NCI-H774 (cell line): ENCODE measurements around the gene BCL2L13.

ENCODE experiments used
- DNase-seq: peaks from one replicate; lab custom pipeline; 2025; lab: John Stamatoyannopoulos, UW

BCL2L13 gene

DNA sequence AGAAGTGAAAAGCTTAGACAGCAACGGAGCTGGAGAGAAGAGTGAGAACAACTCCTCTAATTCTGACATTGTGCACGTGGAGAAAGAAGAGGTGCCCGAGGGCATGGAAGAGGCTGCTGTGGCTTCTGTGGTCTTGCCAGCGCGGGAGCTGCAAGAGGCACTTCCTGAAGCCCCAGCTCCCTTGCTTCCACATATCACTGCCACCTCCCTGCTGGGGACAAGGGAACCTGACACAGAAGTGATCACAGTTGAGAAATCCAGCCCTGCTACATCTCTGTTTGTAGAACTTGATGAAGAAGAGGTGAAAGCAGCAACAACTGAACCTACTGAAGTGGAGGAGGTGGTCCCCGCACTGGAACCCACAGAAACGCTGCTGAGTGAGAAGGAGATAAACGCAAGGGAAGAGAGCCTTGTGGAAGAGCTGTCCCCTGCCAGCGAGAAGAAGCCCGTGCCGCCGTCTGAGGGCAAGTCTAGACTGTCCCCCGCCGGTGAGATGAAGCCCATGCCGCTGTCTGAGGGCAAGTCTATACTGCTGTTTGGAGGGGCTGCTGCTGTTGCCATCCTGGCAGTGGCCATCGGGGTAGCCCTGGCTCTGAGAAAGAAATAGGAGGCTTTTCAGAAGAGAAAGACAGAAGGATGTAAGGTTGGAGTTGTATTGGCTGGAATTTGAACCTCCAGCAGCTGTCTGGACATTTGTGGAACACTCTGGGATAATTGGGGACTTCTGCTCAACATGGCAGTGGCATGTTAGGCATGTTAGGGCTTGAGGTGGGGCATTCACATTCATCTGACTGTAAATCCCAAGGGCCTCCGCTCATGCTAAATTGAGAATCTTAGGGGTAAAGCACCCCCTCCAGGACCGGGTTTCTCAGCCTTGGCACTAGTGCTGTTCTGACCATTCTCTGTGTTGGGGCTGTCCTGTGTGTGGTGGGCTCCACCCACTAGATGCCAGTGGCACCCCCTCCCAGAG lies 88.7 kb downstream of the BCL2L13 start:
- DNase-seq: no peak

GRCh38 chr22:17728786-17729185 lies 90.2 kb downstream of the BCL2L13 start:
- no peak for DNase-seq

DNA sequence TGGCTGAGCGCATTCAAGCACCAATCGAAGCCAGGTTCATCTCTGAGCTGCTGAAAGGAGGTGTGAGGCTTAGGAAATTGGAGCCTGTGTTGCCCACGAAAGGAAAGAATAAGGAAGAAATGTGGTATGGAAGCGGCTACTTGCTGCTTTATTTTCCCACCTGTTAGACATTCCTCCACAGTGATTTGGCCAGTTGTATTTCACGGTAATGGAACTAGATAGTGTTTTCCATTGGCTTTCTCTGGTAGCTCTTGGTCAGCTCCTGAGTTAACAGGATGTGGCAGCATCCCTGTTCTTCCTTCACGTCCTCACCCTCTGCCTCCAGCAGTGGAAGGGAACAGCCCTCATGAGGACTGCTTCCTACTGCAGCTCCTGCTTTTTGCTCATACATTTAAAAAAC lies 91.0 kb downstream of the BCL2L13 start:
- DNase-seq: no peak

DNA sequence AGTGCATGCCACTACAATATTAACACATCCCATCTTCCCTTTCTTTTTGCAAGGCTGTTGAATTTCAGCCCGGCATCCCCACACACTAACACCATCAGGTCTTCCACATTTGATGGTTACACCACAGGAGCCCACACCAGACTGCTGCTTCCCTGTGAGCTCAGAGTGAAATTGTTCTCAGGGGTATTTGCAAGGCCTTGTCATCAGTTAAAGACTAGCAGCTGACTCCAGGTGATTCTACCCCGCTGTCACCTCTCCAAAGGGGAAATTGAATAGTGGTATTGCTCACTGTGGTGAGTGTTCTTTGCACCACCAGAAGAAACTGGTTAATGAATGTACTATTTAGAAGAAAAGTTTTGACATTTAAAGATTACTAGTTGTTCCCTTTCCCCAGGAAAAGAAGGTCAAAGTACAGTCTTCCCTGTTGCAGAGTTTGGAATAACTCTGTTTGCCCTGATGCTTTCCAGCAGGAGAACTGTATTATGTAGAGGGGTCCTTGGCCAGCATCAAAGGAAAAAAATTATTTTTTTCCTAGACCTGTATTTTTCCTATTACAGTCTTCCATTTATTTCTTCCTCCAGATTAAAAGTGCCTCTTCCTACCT lies 93.8 kb downstream of the BCL2L13 start:
- DNase-seq: no peak

GRCh38 chr22:17733466-17733865 lies 94.9 kb downstream of the BCL2L13 start:
- no peak for DNase-seq

- no peak for DNase-seq
These were observed 95.6 kb downstream of the BCL2L13 start for GRCh38 chr22:17734187-17734586.

- no peak for DNase-seq
These were observed 100.0 kb downstream of the BCL2L13 start for GRCh38 chr22:17738386-17739128.

- DNase-seq: no peak
These were observed 100.8 kb downstream of the BCL2L13 start for GRCh38 chr22:17739196-17739975.

DNA sequence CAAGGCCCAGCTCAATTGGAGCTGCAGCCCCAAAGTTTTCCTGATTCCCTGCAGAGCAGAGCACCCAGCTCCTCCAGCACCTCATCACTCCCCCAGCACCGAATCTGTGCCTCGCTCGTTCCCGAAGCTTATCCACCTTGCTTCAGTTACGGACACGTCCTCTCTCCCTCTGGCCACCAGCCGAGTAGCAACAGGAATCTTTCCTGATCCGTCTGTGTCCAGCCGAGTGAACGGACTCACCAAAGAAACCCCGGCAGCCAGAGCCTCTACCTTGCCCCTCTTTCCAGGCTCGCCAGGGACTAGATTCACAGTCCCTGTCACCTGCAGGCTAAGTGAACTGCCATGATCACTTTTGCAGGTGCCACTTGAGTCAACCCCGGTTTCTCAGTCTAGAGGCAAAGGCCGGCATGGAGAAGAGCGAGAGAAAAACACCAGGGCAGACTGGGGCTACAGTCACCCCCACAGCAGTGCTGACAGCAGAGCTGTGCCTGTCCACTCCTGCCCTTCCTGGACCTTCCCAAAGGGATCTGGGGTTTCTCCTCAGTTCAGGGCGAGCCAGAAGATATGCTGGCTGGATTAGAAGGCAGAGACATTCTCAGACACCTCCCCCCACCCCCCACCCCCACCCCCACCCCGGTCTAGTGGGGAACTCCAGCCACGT lies 103.4 kb downstream of the BCL2L13 start:
- DNase-seq: no peak

DNA sequence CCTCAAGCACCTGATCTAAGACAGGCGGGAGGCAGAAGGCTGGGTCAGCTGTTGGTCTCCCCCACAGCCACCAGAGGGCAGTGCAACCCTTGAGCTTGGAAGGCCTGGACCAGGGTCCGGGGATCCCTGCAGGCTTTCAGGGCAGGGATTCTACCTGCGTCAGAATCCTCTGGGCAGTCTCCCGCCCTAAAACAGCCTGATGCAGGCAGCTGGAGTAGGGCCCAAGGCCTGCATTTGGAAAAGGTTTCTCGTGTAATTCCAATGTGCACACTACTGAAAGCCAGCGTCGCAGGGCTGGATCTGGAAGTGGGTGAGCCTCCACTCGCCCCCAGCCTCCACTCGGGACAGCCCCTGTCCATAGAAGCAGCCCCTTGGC lies 104.0 kb downstream of the BCL2L13 start:
- DNase-seq: peak; percentile 19

- no peak for DNase-seq
These were observed 105.3 kb downstream of the BCL2L13 start for GRCh38 chr22:17743661-17744411.

GRCh38 chr22:17744430-17744829 lies 105.9 kb downstream of the BCL2L13 start:
- no peak for DNase-seq

DNA sequence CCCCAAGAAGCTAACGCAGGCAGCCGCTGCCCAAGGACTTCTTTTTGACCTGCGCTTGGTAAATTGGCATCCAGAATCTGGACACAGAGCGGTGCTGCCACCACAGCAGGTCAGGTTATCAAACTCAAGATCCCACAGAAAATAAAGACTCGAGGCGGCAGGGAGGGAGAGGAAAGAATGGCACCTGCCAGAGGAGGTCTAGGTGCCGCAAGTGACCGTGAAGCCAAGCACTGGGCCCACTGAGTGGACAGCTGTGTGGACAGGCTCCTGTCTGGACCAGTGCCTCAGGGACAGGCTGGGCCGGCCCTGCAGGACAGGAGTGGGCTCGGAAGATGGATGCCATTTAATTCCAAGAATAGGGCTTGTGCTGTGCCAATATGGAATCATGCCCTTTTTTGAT lies 108.4 kb downstream of the BCL2L13 start:
- DNase-seq: no peak

- DNase-seq: no peak
These were observed 110.2 kb downstream of the BCL2L13 start for GRCh38 chr22:17748555-17749353.

DNA sequence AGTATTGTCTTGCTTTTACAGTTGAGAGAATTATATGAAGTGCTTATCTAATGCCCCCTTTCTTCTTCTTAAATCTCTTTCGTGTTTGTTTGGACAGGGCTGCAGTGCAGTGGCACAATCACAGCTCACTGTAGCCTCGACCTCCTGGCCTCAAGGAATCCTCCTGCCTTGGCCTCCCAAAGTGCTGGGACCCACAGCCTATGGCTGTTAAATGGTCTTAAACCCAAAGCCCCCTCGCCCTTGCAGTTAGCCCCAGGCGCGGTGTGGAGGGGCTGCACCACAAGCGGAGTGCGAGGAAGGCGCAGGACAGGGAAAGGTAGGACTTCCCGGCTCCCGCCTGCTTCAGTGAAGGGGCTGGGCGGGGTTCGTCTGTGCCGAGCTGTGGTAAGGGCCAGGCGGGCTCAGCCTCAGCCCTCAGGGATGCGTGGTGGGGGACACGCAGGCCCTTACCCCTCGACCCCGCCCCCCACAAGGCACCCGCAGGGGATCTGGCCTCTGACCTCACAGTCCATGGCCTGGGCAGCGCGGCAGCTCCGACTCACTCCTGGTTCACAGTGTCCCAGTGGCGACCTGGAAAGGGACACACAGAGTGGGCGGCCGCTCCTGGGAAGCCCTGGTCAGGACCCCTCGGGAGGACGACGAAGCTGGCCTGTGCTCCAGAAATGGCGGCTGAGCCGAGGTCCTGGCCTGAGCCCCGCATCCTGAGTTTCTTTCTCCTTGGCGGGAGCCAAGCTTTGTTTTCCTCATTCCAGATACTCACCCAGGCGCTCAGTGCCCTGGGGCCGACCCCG lies 111.2 kb downstream of the BCL2L13 start:
- DNase-seq: no peak

DNA sequence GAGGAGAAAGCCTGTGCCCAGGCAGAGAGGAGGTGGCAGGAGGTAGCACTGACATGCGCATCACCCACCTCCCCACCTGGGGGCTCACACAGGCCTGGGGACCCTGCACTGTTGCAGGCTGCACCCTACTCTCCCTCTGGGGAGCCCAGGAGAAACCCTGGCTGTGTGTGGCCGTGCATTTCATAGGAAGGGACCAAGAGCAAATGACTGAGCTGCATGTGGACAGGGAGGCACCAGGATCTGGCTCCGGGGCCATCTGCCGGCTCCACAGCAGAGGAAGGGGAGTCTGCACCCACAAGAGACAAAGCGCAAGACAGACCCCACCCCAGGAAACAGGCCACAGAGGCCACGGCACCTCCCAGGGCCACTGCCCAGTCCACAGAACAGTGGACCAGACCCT lies 113.0 kb downstream of the BCL2L13 start:
- DNase-seq: no peak

GRCh38 chr22:17753401-17753989 lies 114.9 kb downstream of the BCL2L13 start:
- DNase-seq: no peak

GRCh38 chr22:17754233-17754925 lies 115.8 kb downstream of the BCL2L13 start:
- DNase-seq: no peak
